DMS153 treated with DMSO at 0.1 percent for 48 hours (cell line): ENCODE data around the gene URI1.
"Not testable (repeated sequence)": the region's sequence is repeated elsewhere in the genome, so short reads cannot be mapped to it uniquely, and the experiment has no call there.

Experiments used
- DNase-seq: peaks from one replicate; lab custom pipeline; 2025; ENCODE audit not compliant: unreplicated experiment; lab: John Stamatoyannopoulos, UW

The URI1 gene

GRCh38 chr19:29942404-29943261 lies 594 bp downstream of the URI1 start:
- DNase-seq: no peak

GRCh38 chr19:29943615-29944014 lies 1.6 kb downstream of the URI1 start:
- DNase-seq: no peak

- no peak for DNase-seq
Measured at GRCh38 chr19:29944390-29945012, 2.5 kb downstream of the URI1 start.

GRCh38 chr19:29945017-29945416 lies 3.0 kb downstream of the URI1 start:
- no peak for DNase-seq

GRCh38 chr19:29945433-29945832 lies 3.4 kb downstream of the URI1 start:
- no peak for DNase-seq

GRCh38 chr19:29946645-29947044 lies 4.6 kb downstream of the URI1 start:
- no peak for DNase-seq

- no peak for DNase-seq
Measured at GRCh38 chr19:29947871-29948270, 5.8 kb downstream of the URI1 start.

GRCh38 chr19:29948759-29949470 lies 6.9 kb downstream of the URI1 start:
- DNase-seq: not testable (repeated sequence)

GRCh38 chr19:29952177-29952576 lies 10.1 kb downstream of the URI1 start:
- DNase-seq: no peak

GRCh38 chr19:29952646-29953045 lies 10.6 kb downstream of the URI1 start:
- no peak for DNase-seq

- DNase-seq: no peak
Measured at GRCh38 chr19:29953352-29954247, 11.6 kb downstream of the URI1 start.

GRCh38 chr19:29956855-29957254 lies 14.8 kb downstream of the URI1 start:
- no peak for DNase-seq

- DNase-seq: no peak
Measured at GRCh38 chr19:29961311-29961710, 19.3 kb downstream of the URI1 start.

- DNase-seq: no peak
Measured at GRCh38 chr19:29962793-29963192, 20.8 kb downstream of the URI1 start.

- no peak for DNase-seq
Measured at GRCh38 chr19:29963576-29963975, 21.5 kb downstream of the URI1 start.

- DNase-seq: no peak
Measured at GRCh38 chr19:29964171-29964570, 22.1 kb downstream of the URI1 start.

GRCh38 chr19:29965492-29965891 lies 23.5 kb downstream of the URI1 start:
- DNase-seq: no peak

GRCh38 chr19:29966142-29966541 lies 24.1 kb downstream of the URI1 start:
- DNase-seq: not testable (repeated sequence)

- DNase-seq: no peak
Measured at GRCh38 chr19:29966588-29967249, 24.7 kb downstream of the URI1 start.

GRCh38 chr19:29967623-29968022 lies 25.6 kb downstream of the URI1 start:
- DNase-seq: no peak
